GM18499 (cell line): Measurements from ENCODE around the gene CCNY.

ENCODE experiments used
- ATAC-seq: cut with Tn5 transposase; IDR thresholded peaks from one replicate; pipeline ENCODE4 v1.9.1; 2021; ENCODE audit warnings: moderate number of reproducible peaks; ENCODE audit not compliant: insufficient read depth, unreplicated experiment

Gene CCNY

DNA sequence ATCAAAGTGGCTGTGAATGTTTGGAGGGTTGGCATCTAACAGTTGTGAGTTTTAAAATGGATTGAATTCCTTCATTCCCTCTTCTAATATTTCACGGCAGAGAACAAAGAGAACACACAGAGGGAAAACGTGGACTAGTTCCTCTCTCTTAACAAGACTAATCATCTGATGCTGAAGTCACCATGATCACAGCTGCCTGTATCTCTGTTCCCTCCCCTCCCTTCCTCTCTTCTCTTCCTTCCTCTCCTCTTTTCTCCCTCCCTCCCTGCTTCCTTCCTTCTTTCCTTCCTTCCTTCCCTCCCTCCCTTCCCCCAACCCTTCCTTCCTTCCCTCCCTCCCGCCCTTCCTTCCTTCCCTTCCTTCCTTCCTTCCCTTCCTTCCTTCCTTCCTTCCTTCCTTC lies 258.8 kb downstream of the CCNY start:
- no peak for ATAC-seq

DNA sequence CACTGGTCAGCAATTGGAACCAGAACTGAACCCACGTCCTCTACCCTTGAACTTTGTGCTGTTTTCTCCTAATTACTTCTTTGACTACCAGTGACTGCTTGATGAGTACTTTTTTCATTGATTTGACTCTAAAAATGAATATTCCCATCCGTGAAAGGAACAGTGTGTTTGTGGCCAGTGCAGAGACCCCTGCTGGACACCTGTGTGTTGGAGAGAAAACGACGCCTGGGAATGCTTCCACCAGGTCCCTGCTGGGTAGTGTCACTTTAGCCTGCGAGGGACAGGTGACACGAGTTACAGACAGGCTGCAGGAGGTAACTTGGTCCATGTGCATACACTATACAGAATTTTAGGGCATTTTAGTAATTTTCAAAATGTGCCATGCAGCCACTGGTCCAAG lies 262.1 kb downstream of the CCNY start:
- no peak for ATAC-seq

DNA sequence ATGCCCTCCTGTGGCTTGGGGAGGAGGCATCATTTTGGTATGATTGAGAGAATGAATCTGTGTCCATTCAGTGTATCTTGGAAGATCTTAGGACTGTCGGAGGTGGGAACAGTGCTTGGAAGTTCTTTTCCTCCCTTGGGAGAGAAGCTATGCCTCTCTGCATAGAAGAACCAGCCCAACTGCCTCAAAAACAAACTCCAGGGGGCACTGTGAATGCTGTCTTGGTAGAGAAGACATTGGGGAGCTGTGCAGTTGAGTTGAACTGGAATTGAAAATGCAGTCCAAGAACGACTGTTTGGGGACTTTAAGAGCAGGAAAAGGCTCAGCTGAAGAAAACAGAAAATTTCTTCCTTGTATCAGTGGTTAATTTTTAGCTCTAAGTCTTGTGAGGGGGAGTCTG lies 263.9 kb downstream of the CCNY start:
- no peak for ATAC-seq

DNA sequence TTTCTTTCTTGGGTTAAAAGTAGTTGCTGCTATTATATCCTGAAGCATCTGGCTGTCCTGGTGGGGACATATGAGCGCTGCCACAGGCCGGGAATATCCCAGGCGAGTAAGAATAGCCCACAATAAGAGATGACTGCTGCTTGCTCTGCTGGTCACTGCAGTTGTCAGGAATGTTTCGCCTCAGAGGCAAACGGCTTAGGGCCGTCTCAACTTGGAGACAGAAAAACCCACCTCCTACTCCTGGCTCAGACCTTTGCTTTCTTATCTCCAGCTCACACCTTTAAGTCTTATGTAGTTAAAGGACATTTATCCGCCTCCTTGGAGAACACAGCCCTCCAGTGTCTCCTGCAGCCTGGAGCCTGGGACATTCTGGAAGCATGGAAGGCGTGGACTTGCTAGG lies 268.9 kb downstream of the CCNY start, which contains the start of gene GJD4:
Gene GJD4, plus strand, starts transcription at position 151 of the 400 bp plus-strand sequence. Its CDS starts 227 bp downstream, at position 378.
- ATAC-seq = no peak

DNA sequence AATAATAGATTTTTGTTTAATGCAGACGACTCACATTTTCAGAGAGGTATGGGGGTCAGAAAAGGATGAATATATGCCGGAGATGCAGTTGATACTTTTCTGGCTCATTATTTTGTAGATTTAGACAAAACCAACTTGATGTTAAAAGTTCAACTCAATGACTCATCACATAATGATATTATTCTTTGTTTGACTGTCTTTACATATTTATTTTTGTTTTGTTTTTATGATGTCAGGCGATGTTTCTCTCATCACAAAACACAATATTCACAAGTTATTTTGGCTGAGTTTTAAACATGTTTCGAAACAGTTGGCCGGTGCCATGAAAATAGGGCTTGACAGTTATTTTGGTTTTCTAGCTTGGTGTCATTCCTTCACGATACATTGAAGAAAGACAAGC lies 270.1 kb downstream of the CCNY start:
- ATAC-seq = no peak

DNA sequence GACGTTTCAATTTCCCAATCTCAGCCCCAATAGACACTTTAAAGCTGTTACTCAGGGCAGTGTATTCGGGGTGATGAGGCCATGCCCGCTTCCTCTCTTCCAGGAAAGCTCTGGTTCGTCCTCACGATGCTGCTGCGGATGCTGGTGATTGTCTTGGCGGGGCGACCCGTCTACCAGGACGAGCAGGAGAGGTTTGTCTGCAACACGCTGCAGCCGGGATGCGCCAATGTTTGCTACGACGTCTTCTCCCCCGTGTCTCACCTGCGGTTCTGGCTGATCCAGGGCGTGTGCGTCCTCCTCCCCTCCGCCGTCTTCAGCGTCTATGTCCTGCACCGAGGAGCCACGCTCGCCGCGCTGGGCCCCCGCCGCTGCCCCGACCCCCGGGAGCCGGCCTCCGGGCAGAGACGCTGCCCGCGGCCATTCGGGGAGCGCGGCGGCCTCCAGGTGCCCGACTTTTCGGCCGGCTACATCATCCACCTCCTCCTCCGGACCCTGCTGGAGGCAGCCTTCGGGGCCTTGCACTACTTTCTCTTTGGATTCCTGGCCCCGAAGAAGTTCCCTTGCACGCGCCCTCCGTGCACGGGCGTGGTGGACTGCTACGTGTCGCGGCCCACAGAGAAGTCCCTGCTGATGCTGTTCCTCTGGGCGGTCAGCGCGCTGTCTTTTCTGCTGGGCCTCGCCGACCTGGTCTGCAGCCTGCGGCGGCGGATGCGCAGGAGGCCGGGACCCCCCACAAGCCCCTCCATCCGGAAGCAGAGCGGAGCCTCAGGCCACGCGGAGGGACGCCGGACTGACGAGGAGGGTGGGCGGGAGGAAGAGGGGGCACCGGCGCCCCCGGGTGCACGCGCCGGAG lies 271.4 kb downstream of the CCNY start:
- ATAC-seq = no peak

DNA sequence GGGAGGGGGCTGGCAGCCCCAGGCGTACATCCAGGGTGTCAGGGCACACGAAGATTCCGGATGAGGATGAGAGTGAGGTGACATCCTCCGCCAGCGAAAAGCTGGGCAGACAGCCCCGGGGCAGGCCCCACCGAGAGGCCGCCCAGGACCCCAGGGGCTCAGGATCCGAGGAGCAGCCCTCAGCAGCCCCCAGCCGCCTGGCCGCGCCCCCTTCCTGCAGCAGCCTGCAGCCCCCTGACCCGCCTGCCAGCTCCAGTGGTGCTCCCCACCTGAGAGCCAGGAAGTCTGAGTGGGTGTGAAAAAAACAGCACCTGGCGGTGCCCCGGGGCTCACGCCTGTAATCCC lies 272.0 kb downstream of the CCNY start:
- ATAC-seq = no peak

DNA sequence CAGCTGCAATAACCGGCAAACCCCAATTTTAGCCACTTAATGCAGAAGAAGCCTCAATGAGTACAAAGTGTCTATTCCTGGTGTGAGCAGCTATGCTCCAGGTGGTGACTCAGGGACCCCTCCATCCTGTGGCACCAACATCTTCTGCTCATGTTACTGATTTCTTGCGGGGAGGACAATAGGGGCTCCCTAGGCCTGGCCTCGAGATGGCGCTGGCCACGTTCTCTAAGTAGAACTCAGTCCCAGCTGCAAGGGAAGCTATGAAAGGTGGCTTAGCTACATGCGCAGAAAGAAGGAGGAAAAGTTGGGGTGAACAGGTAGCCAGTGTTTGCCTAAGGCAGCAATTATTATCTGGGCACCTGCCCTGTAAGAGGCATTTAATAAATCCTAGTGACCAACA lies 275.4 kb downstream of the CCNY start:
- no peak for ATAC-seq

DNA sequence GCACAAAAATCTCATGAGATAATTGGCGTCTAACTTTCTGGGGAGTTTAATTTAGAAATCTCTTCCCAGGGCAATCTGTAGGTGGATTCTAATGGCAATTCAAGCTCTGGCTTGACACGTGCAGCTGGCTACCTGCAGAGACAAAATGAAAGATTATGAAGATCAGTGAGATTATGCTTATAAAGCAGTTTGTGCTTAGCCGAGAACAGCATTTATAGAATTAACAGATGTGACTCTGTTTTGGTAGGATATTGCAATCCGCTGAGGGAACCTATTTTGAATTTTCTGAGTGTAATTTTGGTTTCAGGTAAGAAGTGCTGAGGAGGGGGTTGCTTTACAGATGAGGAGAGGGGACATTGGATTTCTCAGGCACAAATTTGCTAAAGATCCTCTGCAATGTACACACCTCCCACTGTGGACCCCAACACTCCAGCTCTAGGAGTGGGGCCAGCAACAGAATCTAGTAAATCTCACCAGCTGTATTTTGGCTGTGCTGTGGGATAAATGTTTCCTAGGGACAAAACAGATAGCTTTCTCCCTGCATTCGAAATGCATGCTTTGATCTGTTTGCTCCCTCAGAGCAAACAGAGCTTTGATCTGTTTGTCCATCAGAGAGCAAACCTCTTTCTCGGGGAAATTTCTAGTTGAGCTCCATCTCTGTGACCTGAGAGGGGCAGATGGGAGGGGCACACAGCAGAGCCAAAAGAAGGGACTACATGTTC lies 276.2 kb downstream of the CCNY start:
- no peak for ATAC-seq

DNA sequence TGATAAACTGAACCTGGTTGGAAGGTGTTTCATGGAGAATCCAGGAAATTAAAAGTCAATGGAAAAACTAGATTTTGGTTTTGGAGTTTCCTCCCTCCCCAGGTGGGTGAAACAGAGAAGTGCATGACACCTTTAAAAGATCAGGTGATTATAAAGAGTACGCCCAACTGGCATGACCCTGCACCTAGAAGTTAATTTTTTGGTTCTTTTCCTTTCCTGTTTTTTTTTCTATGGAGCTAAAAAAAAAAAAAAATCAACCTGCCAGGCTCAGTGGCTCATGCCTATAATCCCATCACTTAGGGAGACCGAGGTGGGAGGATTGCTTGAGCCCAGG lies 276.8 kb downstream of the CCNY start:
- ATAC-seq = no peak

DNA sequence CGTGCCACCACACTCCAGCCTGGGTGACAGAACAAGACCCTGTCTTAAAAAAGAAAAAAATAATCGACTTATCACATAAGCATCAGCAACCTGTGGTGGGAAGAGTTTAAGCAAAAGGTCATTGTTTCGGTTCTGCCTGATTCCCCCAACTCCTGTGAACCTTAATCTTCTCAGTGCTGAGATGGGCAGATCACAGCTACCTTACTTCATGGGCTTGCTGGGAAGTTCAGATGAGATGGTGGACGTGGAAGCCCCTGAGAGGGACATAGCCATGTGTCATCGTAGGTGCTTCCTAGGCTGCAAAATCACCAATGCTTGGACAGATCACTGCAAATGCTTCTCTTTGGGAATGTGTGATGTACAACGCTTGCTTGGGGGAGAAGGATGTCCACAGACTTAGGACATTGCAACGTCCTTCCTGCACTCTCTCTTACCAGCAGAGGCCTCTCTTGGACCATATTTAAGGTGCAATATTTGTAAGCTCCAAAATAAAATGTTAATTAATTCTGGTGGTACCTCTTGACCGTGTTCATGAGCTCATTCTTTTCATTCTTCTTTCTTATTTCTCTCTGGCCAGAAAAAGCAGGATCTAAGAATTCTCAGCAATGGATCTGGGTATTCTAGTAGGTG lies 277.4 kb downstream of the CCNY start:
- no peak for ATAC-seq

DNA sequence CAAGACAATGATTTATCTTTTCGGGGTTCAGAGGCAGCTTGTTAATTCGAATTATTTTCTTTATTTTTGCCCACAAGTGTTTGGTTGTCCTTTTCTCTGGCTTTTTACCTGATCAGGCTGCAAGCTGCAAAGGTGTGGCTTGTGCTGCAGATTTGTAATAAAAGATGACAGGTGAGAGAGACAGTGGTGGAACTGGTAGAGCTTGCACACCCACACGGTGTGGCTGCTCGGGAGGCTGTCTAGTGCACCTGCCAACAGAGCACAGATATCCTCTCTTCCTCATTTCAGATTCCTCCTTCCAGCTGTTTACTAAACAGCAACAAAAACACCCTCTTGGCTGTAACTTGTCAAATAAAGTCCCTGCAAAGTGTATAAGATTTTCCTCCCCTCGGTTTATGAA lies 278.0 kb downstream of the CCNY start:
- no peak for ATAC-seq
